ENCODE measurements around the gene GDPD3. TPM values are rescaled to one million over a fixed set of nuclear protein-coding genes. Genes with fewer than 3 reads are reported as not detected.
A peak's percentile ranks its signal among the peaks of the same experiment; 100 is the strongest.

Gene GDPD3
- total RNA-seq, 1 experiment from 2014 or later = 3.8 TPM

GRCh38 chr16:30090610-30091331 lies 22.6 kb downstream of the GDPD3 start:
- H3K23ac ChIP-seq (ENCODE audit: insufficient read length, low read depth, low read length) = no peak overlapping the region
- H2BK20ac ChIP-seq (ENCODE audit: low read depth, low read length, poor library complexity, severe bottlenecking) = no peak overlapping the region
- no peak overlapping the region for H3K56ac ChIP-seq (ENCODE audit: insufficient read length, low read depth, low read length)
- H3K4me3 Mint-ChIP-seq = peak overlapping the region; percentile 42 to 69; a peak in 4 of 5 replicates
- H3K14ac ChIP-seq (ENCODE audit: insufficient read depth, low read length) = no peak overlapping the region
- H3K79me2 ChIP-seq (ENCODE audit: insufficient read depth, low read length) = no peaks in the 10 kb centered on the region
- peak overlapping the region; percentile 78 for H3K4me2 ChIP-seq (ENCODE audit: insufficient read depth, insufficient read length, low read length)
- no peak overlapping the region for H2BK5ac ChIP-seq (ENCODE audit: insufficient read length, low read length)
- no peaks in the 10 kb centered on the region; a peak in 1 of 5 replicates for H3K9me3 Mint-ChIP-seq
- H3K27me3 ChIP-seq (ENCODE audit: insufficient read depth, low read length) = no peaks in the 10 kb centered on the region
- no peaks in the 10 kb centered on the region for H3K9me3 ChIP-seq (ENCODE audit: control insufficient read depth, low read depth, low read length)
- H3K4ac ChIP-seq (ENCODE audit: low read depth, low read length) = no peak overlapping the region
- H4K5ac ChIP-seq (ENCODE audit: insufficient read length, low read depth, low read length) = no peak overlapping the region
- no peaks in the 10 kb centered on the region for H3K4me1 ChIP-seq (ENCODE audit: insufficient read depth, low read length)
- no CpG with 5 or more reads among the region's 26 CpGs for WGBS (ENCODE audit: extremely low coverage, insufficient read length, low lambda C conversion rate)
- peaks cover 13% of the 10 kb centered on the region for H3K23me2 ChIP-seq (ENCODE audit: insufficient read length, low read depth, low read length, poor library complexity, severe bottlenecking)
- TF ChIP-seq, protein P1, sequence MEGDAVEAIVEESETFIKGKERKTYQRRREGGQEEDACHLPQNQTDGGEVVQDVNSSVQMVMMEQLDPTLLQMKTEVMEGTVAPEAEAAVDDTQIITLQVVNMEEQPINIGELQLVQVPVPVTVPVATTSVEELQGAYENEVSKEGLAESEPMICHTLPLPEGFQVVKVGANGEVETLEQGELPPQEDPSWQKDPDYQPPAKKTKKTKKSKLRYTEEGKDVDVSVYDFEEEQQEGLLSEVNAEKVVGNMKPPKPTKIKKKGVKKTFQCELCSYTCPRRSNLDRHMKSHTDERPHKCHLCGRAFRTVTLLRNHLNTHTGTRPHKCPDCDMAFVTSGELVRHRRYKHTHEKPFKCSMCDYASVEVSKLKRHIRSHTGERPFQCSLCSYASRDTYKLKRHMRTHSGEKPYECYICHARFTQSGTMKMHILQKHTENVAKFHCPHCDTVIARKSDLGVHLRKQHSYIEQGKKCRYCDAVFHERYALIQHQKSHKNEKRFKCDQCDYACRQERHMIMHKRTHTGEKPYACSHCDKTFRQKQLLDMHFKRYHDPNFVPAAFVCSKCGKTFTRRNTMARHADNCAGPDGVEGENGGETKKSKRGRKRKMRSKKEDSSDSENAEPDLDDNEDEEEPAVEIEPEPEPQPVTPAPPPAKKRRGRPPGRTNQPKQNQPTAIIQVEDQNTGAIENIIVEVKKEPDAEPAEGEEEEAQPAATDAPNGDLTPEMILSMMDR (conservative IDR thresholded peaks at IDR 0.05) = no peak
- no peaks in the 10 kb centered on the region for H3K79me1 ChIP-seq (ENCODE audit: insufficient read depth, low read depth, low read length, poor library complexity, severe bottlenecking)
- H3K27ac ChIP-seq (ENCODE audit: insufficient read length, low read depth, low read length) = no peak overlapping the region
- H3K27me3 Mint-ChIP-seq (ENCODE audit: low read depth) = peaks cover 4% of the 10 kb centered on the region; the same call in 1 of the 2 replicates
- H2BK15ac ChIP-seq (ENCODE audit: low read depth, low read length) = no peak overlapping the region
- DNase-seq = no peak
- H3K36me3 Mint-ChIP-seq (ENCODE audit: insufficient read depth in 1 of 3, low read depth in 3 of 3) = peaks cover 8 to 27% (median 21%) of the 10 kb centered on the region in 3 experiments; a peak in 6 of 7 replicates
- H3K9ac ChIP-seq (ENCODE audit: extremely low read depth, insufficient read length, low read length) = no peak overlapping the region
- H3K18ac ChIP-seq (ENCODE audit: insufficient read length, low read depth, low read length) = no peak overlapping the region
- H2BK120ac ChIP-seq (ENCODE audit: low read depth, low read length, poor library complexity, severe bottlenecking) = no peak overlapping the region
- H3K4me1 Mint-ChIP-seq = peaks cover 18 to 22% of the 10 kb centered on the region in 2 experiments
- H2BK12ac ChIP-seq (ENCODE audit: insufficient read length, low read depth, low read length) = no peak overlapping the region
- no peak overlapping the region for H4K91ac ChIP-seq (ENCODE audit: insufficient read length, low read depth, low read length)
- no peaks in the 10 kb centered on the region for H4K20me1 ChIP-seq (ENCODE audit: control insufficient read depth, insufficient read depth, insufficient read length)
- no peak overlapping the region for H4K8ac ChIP-seq (replicated peaks; ENCODE audit: insufficient read length, low read depth, low read length)
- no peak overlapping the region for H2AFZ ChIP-seq (ENCODE audit: low read length)
- H2AK5ac ChIP-seq (ENCODE audit: insufficient read length, low read length) = no peak overlapping the region
- peak overlapping the region in 1 of 3 experiments; percentile 90; a peak in 1 of 7 replicates for H3K27ac Mint-ChIP-seq
- H3T11ph ChIP-seq (ENCODE audit: low read length) = no peak overlapping the region

Data from H9 (cell line).